Measurements from ENCODE around the gene LONRF2. TPM values are rescaled to one million over a fixed set of nuclear protein-coding genes. Genes with fewer than 3 reads are reported as not detected.

LONRF2 gene
- total RNA-seq, 1 donor from 2014 or later, result 9.2 TPM

- no peaks in the 10 kb centered on the region for H3K9me3 Mint-ChIP-seq (ENCODE audit: low read depth)
- TF ChIP-seq CTCF (IDR thresholded peaks at IDR 0.05; ENCODE audit: unreplicated experiment), result no peak
- no peaks in the 10 kb centered on the region for H3K36me3 Mint-ChIP-seq (ENCODE audit: insufficient read depth)
- no peak overlapping the region for H3K27ac Mint-ChIP-seq
- H3K4me1 Mint-ChIP-seq (ENCODE audit: low read depth), result no peaks in the 10 kb centered on the region
- H3K27me3 Mint-ChIP-seq, result peaks cover 5% of the 10 kb centered on the region
- no peak overlapping the region for H3K4me3 Mint-ChIP-seq (ENCODE audit: low read depth)
- no peak for DNase-seq (ENCODE audit: low spot score, unreplicated experiment)
These were observed 65.9 kb downstream of the LONRF2 start for GRCh38 chr2:100256416-100256815.

GRCh38 chr2:100254646-100255210, 67.6 kb downstream of the LONRF2 start:
- no peak for DNase-seq (ENCODE audit: low spot score, unreplicated experiment)
- no peak overlapping the region for H3K4me3 Mint-ChIP-seq (ENCODE audit: low read depth)
- peaks cover 5% of the 10 kb centered on the region for H3K27me3 Mint-ChIP-seq
- H3K36me3 Mint-ChIP-seq (ENCODE audit: insufficient read depth), result no peaks in the 10 kb centered on the region
- H3K27ac Mint-ChIP-seq, result no peak overlapping the region
- no peaks in the 10 kb centered on the region for H3K9me3 Mint-ChIP-seq (ENCODE audit: low read depth)
- H3K4me1 Mint-ChIP-seq (ENCODE audit: low read depth), result no peaks in the 10 kb centered on the region
- TF ChIP-seq CTCF (IDR thresholded peaks at IDR 0.05; ENCODE audit: unreplicated experiment), result no peak

- H3K27me3 Mint-ChIP-seq, result peaks cover 5% of the 10 kb centered on the region
- H3K4me1 Mint-ChIP-seq (ENCODE audit: low read depth), result no peaks in the 10 kb centered on the region
- H3K9me3 Mint-ChIP-seq (ENCODE audit: low read depth), result no peaks in the 10 kb centered on the region
- no peak overlapping the region for H3K27ac Mint-ChIP-seq
- DNase-seq (ENCODE audit: low spot score, unreplicated experiment), result no peak
- no peaks in the 10 kb centered on the region for H3K36me3 Mint-ChIP-seq (ENCODE audit: insufficient read depth)
- H3K4me3 Mint-ChIP-seq (ENCODE audit: low read depth), result no peak overlapping the region
- TF ChIP-seq CTCF (IDR thresholded peaks at IDR 0.05; ENCODE audit: unreplicated experiment), result no peak
These were observed 68.5 kb downstream of the LONRF2 start for GRCh38 chr2:100253786-100254185.

GRCh38 chr2:100252811-100253698, 69.2 kb downstream of the LONRF2 start:
- Mint-ChIP-seq H3K27ac (no peak overlapping the region), H3K4me1 (ENCODE audit: low read depth) (no peaks in the 10 kb centered on the region), H3K36me3 (ENCODE audit: insufficient read depth) (no peaks in the 10 kb centered on the region), H3K27me3 (peaks cover 5% of the 10 kb centered on the region), H3K9me3 (ENCODE audit: low read depth) (no peaks in the 10 kb centered on the region), H3K4me3 (ENCODE audit: low read depth) (no peak overlapping the region)
- DNase-seq (ENCODE audit: low spot score, unreplicated experiment), result no peak
- TF ChIP-seq CTCF (IDR thresholded peaks at IDR 0.05; ENCODE audit: unreplicated experiment), result no peak

- Mint-ChIP-seq H3K27me3 (peaks cover 12% of the 10 kb centered on the region), H3K36me3 (ENCODE audit: insufficient read depth) (no peaks in the 10 kb centered on the region), H3K4me1 (ENCODE audit: low read depth) (no peaks in the 10 kb centered on the region), H3K9me3 (ENCODE audit: low read depth) (no peaks in the 10 kb centered on the region), H3K4me3 (ENCODE audit: low read depth) (no peak overlapping the region), H3K27ac (no peak overlapping the region)
- DNase-seq (ENCODE audit: low spot score, unreplicated experiment), result no peak
- no peak for TF ChIP-seq CTCF (IDR thresholded peaks at IDR 0.05; ENCODE audit: unreplicated experiment)
These were observed 71.7 kb downstream of the LONRF2 start for GRCh38 chr2:100250645-100251044.

Measured in progenitor cell of endocrine pancreas (in vitro differentiated cells).